ENCODE data around the gene GPC6.

- no peak for TF ChIP-seq SUZ12 (IDR thresholded peaks at IDR 0.05)
- no peak for TF ChIP-seq NFRKB (IDR thresholded peaks at IDR 0.05)
These were observed 1133.3 kb downstream of the GPC6 start for GRCh38 chr13:94359875-94360274.
